Fibroblast of skin of left quadriceps (primary cell): ENCODE data around the gene PDE7B.
A peak's percentile ranks its signal among the peaks of the same experiment; 100 is the strongest.

Experiments used
- DNase-seq, 2 experiments: peaks; one replicate each; pipeline ENCODE4 v3.0.0-alpha.2; 2013; ENCODE audit warnings: low read depth in 2 of 2

Gene PDE7B

GRCh38 chr6:136070815-136071214 lies 219.3 kb downstream of the PDE7B start:
- no peak for DNase-seq

GRCh38 chr6:136072691-136073090 lies 221.2 kb downstream of the PDE7B start:
- no peak for DNase-seq

GRCh38 chr6:136073216-136073615 lies 221.7 kb downstream of the PDE7B start:
- peak in 1 of 2 experiments; percentile 31 for DNase-seq

- DNase-seq, result peak; percentile 54 to 59
Measured at GRCh38 chr6:136076496-136076895, 225.0 kb downstream of the PDE7B start.

- peak; percentile 87 to 88 for DNase-seq
Measured at GRCh38 chr6:136077834-136078576, 226.5 kb downstream of the PDE7B start.

- no peak for DNase-seq
Measured at GRCh38 chr6:136079701-136080565, 228.4 kb downstream of the PDE7B start.

- DNase-seq, result no peak
Measured at GRCh38 chr6:136083540-136083939, 232.0 kb downstream of the PDE7B start.

- DNase-seq, result no peak
Measured at GRCh38 chr6:136084403-136084802, 232.9 kb downstream of the PDE7B start.

- DNase-seq, result peak in 1 of 2 experiments; percentile 28
Measured at GRCh38 chr6:136085370-136086115, 234.0 kb downstream of the PDE7B start.

GRCh38 chr6:136086686-136087085 lies 235.2 kb downstream of the PDE7B start:
- no peak for DNase-seq

GRCh38 chr6:136087986-136088385 lies 236.5 kb downstream of the PDE7B start:
- DNase-seq, result peak in 1 of 2 experiments; percentile 49

GRCh38 chr6:136088693-136089092 lies 237.2 kb downstream of the PDE7B start:
- DNase-seq, result no peak

GRCh38 chr6:136089876-136090275 lies 238.4 kb downstream of the PDE7B start:
- DNase-seq, result no peak

GRCh38 chr6:136090929-136091328 lies 239.4 kb downstream of the PDE7B start:
- no peak for DNase-seq

GRCh38 chr6:136092897-136093296 lies 241.4 kb downstream of the PDE7B start:
- DNase-seq, result no peak

- no peak for DNase-seq
Measured at GRCh38 chr6:136093835-136094234, 242.3 kb downstream of the PDE7B start.

- DNase-seq, result no peak
Measured at GRCh38 chr6:136094812-136095211, 243.3 kb downstream of the PDE7B start.

- no peak for DNase-seq
Measured at GRCh38 chr6:136095986-136096385, 244.5 kb downstream of the PDE7B start.

GRCh38 chr6:136102991-136103688 lies 251.6 kb downstream of the PDE7B start:
- no peak for DNase-seq

- no peak for DNase-seq
Measured at GRCh38 chr6:136103763-136104311, 252.3 kb downstream of the PDE7B start.

- DNase-seq, result no peak
Measured at GRCh38 chr6:136104556-136104955, 253.1 kb downstream of the PDE7B start.
